Mammary epithelial cell (primary cell): ENCODE results near the gene FKBP2.
A peak's percentile ranks its signal among the peaks of the same experiment; 100 is the strongest.

Experiments used
- EZH2 ChIP-seq: IDR thresholded peaks from 2 replicates; pipeline ENCODE4 v1.6.1; 2012; ENCODE audit warnings: low read length, inconsistent platforms, borderline replicate concordance
- TF ChIP-seq, protein P1 (sequence below), 2 donors: IDR thresholded peaks in 1 of 2; conservative IDR thresholded peaks in 1 of 2; 2 replicates each; pipeline ENCODE4 v1.5.1; 2011 to 2012; ENCODE audit warnings: inconsistent platforms in 2 of 2, low read length in 2 of 2, mild to moderate bottlenecking in 2 of 2, control low read depth in 1 of 2, low read depth in 1 of 2; ENCODE audit not compliant: insufficient read depth in 1 of 2; ENCODE audit errors: extremely low read depth in 1 of 2

DNA sequence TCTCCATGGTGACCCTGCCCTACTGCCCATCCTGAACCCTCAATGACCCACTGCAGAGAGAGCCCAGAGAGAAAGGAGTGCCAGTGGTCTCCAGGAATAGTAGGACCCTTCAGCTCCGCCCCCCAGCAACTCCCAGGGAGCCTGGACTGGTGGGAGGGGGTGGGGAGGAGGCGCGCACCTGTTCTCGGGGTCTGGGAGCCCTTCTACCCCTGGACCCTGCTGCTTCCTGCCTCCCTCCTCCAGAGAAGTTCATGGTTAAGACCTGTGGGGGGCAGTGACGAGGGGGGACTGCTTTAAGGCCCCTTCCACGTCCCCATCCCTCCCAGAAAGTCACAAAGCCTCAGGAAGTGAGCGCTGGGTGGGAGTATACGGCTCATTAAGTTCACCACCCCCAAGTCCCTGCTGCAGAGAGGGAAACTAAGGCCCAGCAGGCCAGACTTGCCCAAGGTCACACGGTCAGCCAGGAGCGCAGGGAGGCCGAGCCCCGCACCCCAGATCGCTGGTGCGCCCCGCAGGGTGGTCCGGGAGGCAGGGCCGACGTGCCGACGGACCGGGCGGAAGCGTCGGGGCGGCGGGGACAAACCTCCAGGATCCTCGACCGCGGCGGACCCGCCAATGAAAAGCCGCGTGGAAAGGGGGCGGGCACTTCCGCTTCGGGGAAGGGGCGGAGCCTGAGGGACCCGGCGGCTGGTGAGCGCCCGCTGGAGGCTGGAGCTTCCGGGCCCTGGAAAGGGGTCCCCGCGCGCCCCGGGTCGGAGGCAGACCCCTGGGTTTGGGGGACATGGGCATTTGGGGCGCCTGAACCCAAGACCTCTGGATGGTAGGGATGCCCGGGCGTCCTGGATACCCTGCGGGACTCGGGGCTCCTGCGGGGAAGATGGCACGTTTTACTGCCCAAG is 15.0 kb upstream of the FKBP2 start, which contains the start of the genes NUDT22 and TRPT1:
- TF ChIP-seq, protein P1, sequence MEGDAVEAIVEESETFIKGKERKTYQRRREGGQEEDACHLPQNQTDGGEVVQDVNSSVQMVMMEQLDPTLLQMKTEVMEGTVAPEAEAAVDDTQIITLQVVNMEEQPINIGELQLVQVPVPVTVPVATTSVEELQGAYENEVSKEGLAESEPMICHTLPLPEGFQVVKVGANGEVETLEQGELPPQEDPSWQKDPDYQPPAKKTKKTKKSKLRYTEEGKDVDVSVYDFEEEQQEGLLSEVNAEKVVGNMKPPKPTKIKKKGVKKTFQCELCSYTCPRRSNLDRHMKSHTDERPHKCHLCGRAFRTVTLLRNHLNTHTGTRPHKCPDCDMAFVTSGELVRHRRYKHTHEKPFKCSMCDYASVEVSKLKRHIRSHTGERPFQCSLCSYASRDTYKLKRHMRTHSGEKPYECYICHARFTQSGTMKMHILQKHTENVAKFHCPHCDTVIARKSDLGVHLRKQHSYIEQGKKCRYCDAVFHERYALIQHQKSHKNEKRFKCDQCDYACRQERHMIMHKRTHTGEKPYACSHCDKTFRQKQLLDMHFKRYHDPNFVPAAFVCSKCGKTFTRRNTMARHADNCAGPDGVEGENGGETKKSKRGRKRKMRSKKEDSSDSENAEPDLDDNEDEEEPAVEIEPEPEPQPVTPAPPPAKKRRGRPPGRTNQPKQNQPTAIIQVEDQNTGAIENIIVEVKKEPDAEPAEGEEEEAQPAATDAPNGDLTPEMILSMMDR (conservative IDR thresholded peaks at IDR 0.05 in 1 of 2, IDR thresholded peaks at IDR 0.05 in 1 of 2; ENCODE audit: extremely low read depth in 1 of 2, insufficient read depth in 1 of 2, low read depth in 1 of 2, low read length in 2 of 2), result peak; percentile 17 to 55
- no peak for TF ChIP-seq EZH2
